HG03039 (cell line): ENCODE results near the gene FCHO2.
"Not testable (repeated sequence)": the region's sequence is repeated elsewhere in the genome, so short reads cannot be mapped to it uniquely, and the experiment has no call there.

Experiments used
- ATAC-seq: cut with Tn5 transposase; IDR thresholded peaks from one replicate; pipeline ENCODE4 v1.9.1; 2021; ENCODE audit warnings: mild to moderate bottlenecking, moderate library complexity; ENCODE audit not compliant: unreplicated experiment

FCHO2 gene, protein sequence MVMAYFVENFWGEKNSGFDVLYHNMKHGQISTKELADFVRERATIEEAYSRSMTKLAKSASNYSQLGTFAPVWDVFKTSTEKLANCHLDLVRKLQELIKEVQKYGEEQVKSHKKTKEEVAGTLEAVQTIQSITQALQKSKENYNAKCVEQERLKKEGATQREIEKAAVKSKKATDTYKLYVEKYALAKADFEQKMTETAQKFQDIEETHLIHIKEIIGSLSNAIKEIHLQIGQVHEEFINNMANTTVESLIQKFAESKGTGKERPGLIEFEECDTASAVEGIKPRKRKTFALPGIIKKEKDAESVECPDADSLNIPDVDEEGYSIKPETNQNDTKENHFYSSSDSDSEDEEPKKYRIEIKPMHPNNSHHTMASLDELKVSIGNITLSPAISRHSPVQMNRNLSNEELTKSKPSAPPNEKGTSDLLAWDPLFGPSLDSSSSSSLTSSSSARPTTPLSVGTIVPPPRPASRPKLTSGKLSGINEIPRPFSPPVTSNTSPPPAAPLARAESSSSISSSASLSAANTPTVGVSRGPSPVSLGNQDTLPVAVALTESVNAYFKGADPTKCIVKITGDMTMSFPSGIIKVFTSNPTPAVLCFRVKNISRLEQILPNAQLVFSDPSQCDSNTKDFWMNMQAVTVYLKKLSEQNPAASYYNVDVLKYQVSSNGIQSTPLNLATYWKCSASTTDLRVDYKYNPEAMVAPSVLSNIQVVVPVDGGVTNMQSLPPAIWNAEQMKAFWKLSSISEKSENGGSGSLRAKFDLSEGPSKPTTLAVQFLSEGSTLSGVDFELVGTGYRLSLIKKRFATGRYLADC

GRCh38 chr5:72955768-72956323 lies at the start of gene FCHO2:
Gene FCHO2 (plus strand): TSS chr5:72956041. CDS start chr5:72956097, 56 bp downstream.
- ATAC-seq = peak; percentile 93

- ATAC-seq = no peak
Measured at GRCh38 chr5:72906806-72907205, 49.0 kb upstream of the FCHO2 start.

DNA sequence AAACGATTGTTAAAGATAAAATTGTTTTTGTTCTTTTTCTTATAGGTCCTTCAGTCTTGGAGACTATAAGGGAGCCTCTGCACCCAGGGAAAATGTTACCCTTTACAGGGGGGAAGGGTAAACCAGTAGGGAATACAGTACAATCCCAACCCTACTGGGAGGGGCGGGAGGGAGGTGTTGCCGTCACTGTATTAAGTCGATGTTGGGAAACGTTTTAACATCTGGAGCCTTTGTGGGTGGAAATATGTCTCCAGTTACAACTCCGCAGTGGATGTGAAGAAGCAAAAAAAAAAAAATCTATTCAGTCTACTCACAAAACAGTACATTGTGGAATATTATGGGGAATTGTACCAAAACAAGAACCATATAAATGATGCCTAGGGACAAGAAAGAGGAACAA lies 47.2 kb upstream of the FCHO2 start:
- ATAC-seq = no peak

GRCh38 chr5:72917371-72917776 lies 38.5 kb upstream of the FCHO2 start:
- ATAC-seq = no peak

GRCh38 chr5:72920690-72921502 lies 34.9 kb upstream of the FCHO2 start:
- no peak for ATAC-seq

DNA sequence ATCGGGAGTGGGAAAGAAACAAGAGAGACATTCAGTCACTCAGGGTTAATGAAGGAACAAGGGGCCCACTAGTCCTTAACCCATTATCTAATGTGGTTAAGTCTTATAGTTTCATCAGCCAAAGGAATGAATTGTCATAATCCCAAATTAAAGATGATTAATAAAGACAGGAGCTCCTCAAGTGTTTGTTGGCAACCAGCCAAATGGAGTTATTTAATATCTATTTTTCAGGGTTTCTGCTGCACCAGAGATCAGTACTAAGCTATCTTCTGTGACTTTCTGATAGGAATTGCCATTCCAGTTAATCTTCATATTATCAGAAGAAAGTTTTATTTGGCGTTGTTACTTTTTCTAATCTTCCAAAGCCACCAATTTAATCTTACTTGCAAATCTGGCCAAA lies 34.0 kb upstream of the FCHO2 start:
- ATAC-seq = no peak

DNA sequence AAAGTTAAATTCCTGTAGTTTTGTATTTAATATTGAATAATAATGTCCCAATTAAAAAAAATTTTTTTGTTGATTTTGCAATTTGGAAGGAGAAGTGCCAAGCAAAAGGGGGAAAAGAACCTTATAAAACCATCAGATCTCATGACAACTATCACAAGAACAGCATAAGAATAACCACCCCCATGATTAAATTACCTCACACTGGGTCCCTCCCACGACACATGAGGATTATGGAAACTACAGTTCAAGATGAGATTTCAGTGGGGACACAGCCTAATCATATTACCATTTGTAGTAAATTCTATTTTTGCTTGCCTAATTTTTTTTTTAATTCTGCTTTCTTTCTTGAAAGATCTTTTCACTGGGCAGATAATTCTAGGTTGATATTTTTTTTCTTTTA lies 33.4 kb upstream of the FCHO2 start:
- ATAC-seq = no peak

GRCh38 chr5:72925336-72926010 lies 30.4 kb upstream of the FCHO2 start:
- ATAC-seq = no peak

DNA sequence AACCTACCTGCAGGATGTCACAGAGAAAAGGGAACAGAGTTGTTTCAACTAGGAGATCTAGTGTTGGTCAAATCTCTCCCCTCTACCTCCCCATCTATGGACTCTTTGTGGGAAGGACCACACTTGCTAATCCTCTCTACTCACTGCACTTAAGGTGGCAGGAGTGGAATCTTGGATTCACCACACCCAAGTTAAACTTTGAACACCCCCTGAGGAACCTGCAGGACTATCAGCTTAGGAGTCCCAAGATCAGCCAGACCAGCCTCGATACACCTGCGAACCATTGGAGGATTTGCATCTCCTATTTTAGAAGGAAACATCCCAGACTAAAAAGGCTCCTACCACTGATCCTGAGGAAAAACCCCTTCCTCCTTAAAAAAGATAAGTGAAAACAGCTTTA lies 23.2 kb upstream of the FCHO2 start:
- not testable (repeated sequence) for ATAC-seq

DNA sequence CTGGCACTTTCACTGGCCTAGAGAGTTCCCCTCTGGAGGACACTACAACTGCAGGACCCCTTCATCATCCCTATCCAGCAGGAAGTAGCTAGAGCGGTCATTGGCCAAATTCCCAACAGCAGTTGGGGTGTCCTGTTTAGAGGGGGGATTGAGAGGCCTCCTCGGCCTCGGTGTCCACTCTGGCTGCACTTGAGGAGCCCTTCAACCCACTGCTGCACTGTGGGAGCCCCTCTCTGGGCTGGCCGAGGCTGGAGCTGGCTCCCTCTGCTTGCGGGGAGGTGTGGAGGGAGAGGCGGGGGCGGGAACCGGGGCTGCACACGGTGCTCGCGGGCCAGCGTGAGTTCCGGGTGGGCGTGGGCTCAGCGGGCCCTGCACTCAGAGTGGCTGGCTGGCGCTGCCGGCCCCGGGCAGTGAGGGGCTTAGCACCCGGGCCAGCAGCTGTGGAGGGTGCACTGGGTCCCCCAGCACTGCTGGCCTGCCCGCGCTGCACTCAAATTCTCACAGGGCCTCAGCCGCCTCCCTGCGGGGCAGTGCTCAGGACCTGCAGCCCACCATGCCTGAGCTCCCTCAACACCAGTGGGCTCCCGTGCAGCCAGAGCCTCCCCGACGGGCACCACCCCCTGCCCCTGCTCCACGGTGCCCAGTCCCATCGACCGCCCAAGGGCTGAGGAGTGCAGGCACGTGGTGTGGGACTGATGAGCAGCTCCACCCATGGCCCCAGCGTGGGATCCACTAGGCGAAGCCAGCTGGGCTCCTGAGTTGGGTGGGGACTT lies 20.7 kb upstream of the FCHO2 start:
- not testable (repeated sequence) for ATAC-seq

DNA sequence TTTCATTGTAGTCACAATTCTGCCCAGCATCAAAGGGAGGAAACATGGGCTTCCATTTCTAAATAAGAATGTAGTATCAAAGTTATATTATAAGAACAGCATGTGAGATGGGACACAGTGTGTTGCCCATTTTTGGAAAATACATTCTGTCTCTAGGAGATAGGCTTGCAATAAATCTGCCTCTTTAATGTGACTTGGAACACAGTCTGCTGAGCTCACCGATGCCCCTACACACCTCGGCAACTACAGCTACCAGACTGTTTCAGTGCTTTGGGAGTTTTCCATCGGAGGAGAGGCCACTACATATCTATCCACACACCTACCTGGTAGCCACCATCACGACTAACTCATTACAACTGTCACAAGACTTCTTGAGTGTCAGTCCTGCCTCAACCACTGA lies 18.9 kb upstream of the FCHO2 start:
- ATAC-seq = no peak

GRCh38 chr5:72937517-72938061 lies 18.3 kb upstream of the FCHO2 start:
- no peak for ATAC-seq

- ATAC-seq = no peak
Measured at GRCh38 chr5:72938206-72938605, 17.6 kb upstream of the FCHO2 start.

GRCh38 chr5:72940082-72940481 lies 15.8 kb upstream of the FCHO2 start:
- no peak for ATAC-seq

GRCh38 chr5:72943307-72943706 lies 12.5 kb upstream of the FCHO2 start:
- no peak for ATAC-seq

GRCh38 chr5:72947498-72947897 lies 8.3 kb upstream of the FCHO2 start:
- no peak for ATAC-seq

- ATAC-seq = no peak
Measured at GRCh38 chr5:72949481-72949880, 6.4 kb upstream of the FCHO2 start.

DNA sequence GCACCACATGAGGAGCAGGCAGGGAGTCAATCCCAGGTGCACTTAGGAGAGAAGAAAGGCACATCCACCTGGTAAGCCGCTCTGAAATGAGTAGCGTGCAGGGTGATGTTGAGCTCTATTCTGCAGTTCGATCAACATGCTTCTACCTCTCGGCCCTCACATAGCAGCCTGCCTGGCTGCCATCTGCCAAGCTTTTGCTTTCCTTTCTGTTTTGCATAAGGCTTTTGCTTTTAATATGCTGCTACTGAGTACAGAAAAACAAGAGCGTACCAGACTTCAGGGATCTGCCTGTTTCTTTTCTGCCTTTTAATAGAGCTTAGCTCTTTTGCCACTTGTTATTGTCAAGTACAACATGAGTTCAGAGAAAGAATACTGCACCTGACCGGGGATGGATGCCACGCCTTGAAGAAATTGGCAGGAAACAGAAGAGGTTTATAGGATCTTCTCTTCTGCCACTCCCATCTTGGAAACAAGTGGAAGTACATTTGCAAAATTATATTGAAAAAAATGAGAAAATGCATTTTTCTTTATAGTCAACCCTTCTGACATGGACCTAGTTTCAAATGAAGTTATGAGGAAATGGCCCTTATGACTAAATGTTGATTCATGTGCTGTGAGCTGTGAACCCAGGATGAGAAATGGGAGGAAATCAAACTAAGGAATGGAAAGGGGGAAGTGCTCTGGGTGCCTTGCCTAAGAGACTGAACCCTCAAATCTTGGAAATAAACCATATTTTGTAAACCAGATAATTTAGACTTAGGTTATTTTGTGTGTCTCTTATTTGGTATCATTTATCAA lies 4.0 kb upstream of the FCHO2 start:
- no peak for ATAC-seq

DNA sequence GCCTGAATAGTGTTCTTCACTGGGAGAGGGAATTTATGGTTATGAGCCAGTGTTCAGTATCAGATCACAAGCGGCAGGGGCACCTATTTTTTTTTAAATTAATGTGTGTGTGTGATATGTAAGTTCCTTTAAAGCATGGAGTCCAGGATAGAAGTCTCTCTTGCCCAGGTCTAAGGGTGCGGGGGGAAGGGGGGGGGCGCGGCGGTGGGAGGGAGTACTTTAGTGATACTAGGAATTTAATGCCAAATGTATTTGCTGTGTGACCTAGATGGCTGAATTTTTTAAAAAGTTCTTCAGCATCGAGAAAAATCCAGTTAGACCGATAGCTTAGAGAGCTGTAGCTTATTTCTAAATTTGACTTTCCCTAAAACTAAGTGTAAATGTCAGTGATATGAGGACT lies 1.5 kb upstream of the FCHO2 start:
- no peak for ATAC-seq
